ENCODE data around the gene PHKG1. TPM values are rescaled to one million over a fixed set of nuclear protein-coding genes. Genes with fewer than 3 reads are reported as not detected.

Gene PHKG1
- total RNA-seq, 2 experiments from 2014 or later = 3.3 to 5.6 TPM

- Histone ChIP-seq H3K4me2 (ENCODE audit: low read length) (no peak overlapping the region), H4K20me1 (ENCODE audit: insufficient read depth, low read length) (no peaks in the 10 kb centered on the region), H3K4me1 (ENCODE audit: insufficient read depth, low read length, poor library complexity, severe bottlenecking) (no peaks in the 10 kb centered on the region), H3K9me3 (ENCODE audit: low read length) (no peaks in the 10 kb centered on the region), H3K27ac (ENCODE audit: low read depth, low read length, poor library complexity, severe bottlenecking) (no peak overlapping the region), H3K79me2 (ENCODE audit: insufficient read depth, low read depth, low read length) (no peaks in the 10 kb centered on the region), H3K36me3 (ENCODE audit: insufficient read depth, low read length) (no peaks in the 10 kb centered on the region), H2AFZ (ENCODE audit: low read length) (no peak overlapping the region), H3K4me3 (ENCODE audit: low read depth, low read length, poor library complexity, severe bottlenecking) (no peak overlapping the region), H3K9me2 (ENCODE audit: insufficient read depth, low read length) (no peaks in the 10 kb centered on the region)
- ChIA-PET POLR2A (interaction anchor here (1.0 kb wide), 1 partner anchor 9 kb away, joined by 3 read pairs; no protein-coding TSS in a partner anchor), CTCF (ENCODE audit: unreplicated experiment) (no interaction called here)
- BruUV-seq (replicated peaks) = no TSS peak
- intact Hi-C loops (cut with micrococcal nuclease; ENCODE audit: unreplicated experiment) = no loop called here
- no peak for TF ChIP-seq EZH2phosphoT487 (IDR thresholded peaks at IDR 0.05; ENCODE audit: borderline replicate concordance, low read depth, low read length)
- TF ChIP-seq CTCF (conservative IDR thresholded peaks at IDR 0.05; ENCODE audit: low read length) = no peak
- no peak for DNase-seq (ENCODE audit: low spot score)
Observed at GRCh38 chr7:56125831-56126230, 33.1 kb upstream of the PHKG1 start.

DNA sequence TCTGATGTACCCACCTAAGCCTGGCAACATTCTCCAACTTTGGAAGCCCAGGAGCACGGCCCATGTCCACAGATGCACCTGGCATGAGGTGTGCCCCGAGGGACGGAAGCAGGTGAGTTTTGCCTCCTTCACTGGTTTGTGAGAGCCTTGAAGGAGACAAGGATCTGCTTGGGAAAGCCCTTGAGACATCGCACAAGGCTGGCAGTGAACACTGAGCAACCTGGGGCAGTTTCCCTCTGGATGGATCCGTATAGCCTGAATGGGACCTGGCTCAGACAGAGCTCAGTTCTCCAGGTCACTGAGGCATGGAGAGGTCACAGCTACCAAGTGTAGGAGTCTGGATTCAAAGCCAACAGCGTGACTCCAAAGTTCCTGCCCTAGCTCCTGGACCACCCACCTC is 32.2 kb upstream of the PHKG1 start:
- BruUV-seq (replicated peaks) = no TSS peak
- Histone ChIP-seq H3K36me3 (ENCODE audit: insufficient read depth, low read length) (no peaks in the 10 kb centered on the region), H3K4me2 (ENCODE audit: low read length) (no peak overlapping the region), H3K9me2 (ENCODE audit: insufficient read depth, low read length) (no peaks in the 10 kb centered on the region), H3K27ac (ENCODE audit: low read depth, low read length, poor library complexity, severe bottlenecking) (no peak overlapping the region), H3K79me2 (ENCODE audit: insufficient read depth, low read depth, low read length) (no peaks in the 10 kb centered on the region), H3K9me3 (ENCODE audit: low read length) (no peaks in the 10 kb centered on the region), H4K20me1 (ENCODE audit: insufficient read depth, low read length) (no peaks in the 10 kb centered on the region), H2AFZ (ENCODE audit: low read length) (no peak overlapping the region), H3K4me3 (ENCODE audit: low read depth, low read length, poor library complexity, severe bottlenecking) (no peak overlapping the region), H3K4me1 (ENCODE audit: insufficient read depth, low read length, poor library complexity, severe bottlenecking) (no peaks in the 10 kb centered on the region)
- ChIA-PET CTCF (ENCODE audit: unreplicated experiment) (no interaction called here), POLR2A (no interaction called here)
- intact Hi-C loops (cut with micrococcal nuclease; ENCODE audit: unreplicated experiment) = no loop called here
- TF ChIP-seq CTCF (conservative IDR thresholded peaks at IDR 0.05; ENCODE audit: low read length) (no peak), EZH2phosphoT487 (IDR thresholded peaks at IDR 0.05; ENCODE audit: borderline replicate concordance, low read depth, low read length) (no peak)
- no peak for DNase-seq (ENCODE audit: low spot score)

- Histone ChIP-seq H3K9me3 (ENCODE audit: low read length) (no peaks in the 10 kb centered on the region), H3K9me2 (ENCODE audit: insufficient read depth, low read length) (no peaks in the 10 kb centered on the region), H3K27ac (ENCODE audit: low read depth, low read length, poor library complexity, severe bottlenecking) (no peak overlapping the region), H3K4me1 (ENCODE audit: insufficient read depth, low read length, poor library complexity, severe bottlenecking) (no peaks in the 10 kb centered on the region), H3K4me3 (ENCODE audit: low read depth, low read length, poor library complexity, severe bottlenecking) (no peak overlapping the region), H4K20me1 (ENCODE audit: insufficient read depth, low read length) (no peaks in the 10 kb centered on the region), H2AFZ (ENCODE audit: low read length) (no peak overlapping the region), H3K4me2 (ENCODE audit: low read length) (no peak overlapping the region), H3K36me3 (ENCODE audit: insufficient read depth, low read length) (no peaks in the 10 kb centered on the region), H3K79me2 (ENCODE audit: insufficient read depth, low read depth, low read length) (no peaks in the 10 kb centered on the region)
- ChIA-PET CTCF (ENCODE audit: unreplicated experiment) (no interaction called here), POLR2A (interaction anchor here (1.5 kb wide), 1 partner anchor 9 kb away, joined by 14 read pairs; no protein-coding TSS in a partner anchor)
- intact Hi-C loops (cut with micrococcal nuclease; ENCODE audit: unreplicated experiment) = no loop called here
- no TSS peak for BruUV-seq (replicated peaks)
- no peak for TF ChIP-seq CTCF (conservative IDR thresholded peaks at IDR 0.05; ENCODE audit: low read length)
- TF ChIP-seq EZH2phosphoT487 (IDR thresholded peaks at IDR 0.05; ENCODE audit: borderline replicate concordance, low read depth, low read length) = no peak
- no peak for DNase-seq (ENCODE audit: low spot score)
Observed at GRCh38 chr7:56121440-56121839, 28.7 kb upstream of the PHKG1 start.
